ENCODE results near the gene GNG2. TPM values are rescaled to one million over a fixed set of nuclear protein-coding genes. Genes with fewer than 3 reads are reported as not detected.

Gene GNG2
- total RNA-seq, 1 experiment from 2014 or later: 8.6 TPM

DNA sequence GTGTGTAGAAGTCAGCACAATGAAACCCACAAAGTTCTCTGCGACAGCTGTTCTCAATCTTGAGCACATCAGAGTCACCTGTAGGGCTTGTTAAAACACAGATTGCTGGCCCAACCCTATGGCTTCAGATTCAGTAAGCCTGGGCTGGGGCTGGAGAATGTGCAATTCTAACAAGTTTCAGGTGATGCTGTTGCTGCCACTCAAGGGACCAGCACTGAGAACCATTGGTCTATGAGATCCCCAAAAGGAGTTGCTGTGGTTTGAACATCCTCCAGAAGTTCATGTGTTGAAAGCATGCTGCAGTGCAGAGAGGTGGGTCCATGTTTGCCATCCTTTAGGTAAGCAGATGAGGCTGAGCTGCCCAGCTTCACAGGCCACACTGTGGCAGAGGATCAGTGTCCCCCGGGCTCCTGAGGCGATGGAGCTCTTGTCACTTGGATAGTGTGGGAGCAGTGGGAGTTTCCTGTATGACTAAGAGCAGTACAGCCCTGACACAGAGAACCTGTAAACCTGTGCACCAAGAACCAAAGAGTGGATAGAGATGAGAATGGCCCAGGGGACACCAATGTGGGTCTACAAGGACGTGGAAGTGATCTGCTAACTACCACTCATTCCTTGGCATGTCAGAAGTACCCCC, 120.9 kb downstream of the GNG2 start:
- H3K4me3 ChIP-seq (ENCODE audit: low read depth, low read length): no peak overlapping the region
- no peaks in the 10 kb centered on the region for H3K36me3 ChIP-seq (ENCODE audit: control insufficient read depth, insufficient read depth, low read length)
- intact Hi-C loops (cut with micrococcal nuclease; ENCODE audit: unreplicated experiment): loop anchor here (10.0 kb wide), 1 partner anchor 327 kb away; the partner anchor contains the start of gene FRMD6
- H3K9me3 Mint-ChIP-seq (ENCODE audit: unreplicated experiment): peaks cover 7% of the 10 kb centered on the region
- DNase-seq: no peak
- no peaks in the 10 kb centered on the region for H3K27me3 ChIP-seq (replicated peaks; ENCODE audit: control insufficient read depth, insufficient read depth, low read length)
- TF ChIP-seq, protein P1, sequence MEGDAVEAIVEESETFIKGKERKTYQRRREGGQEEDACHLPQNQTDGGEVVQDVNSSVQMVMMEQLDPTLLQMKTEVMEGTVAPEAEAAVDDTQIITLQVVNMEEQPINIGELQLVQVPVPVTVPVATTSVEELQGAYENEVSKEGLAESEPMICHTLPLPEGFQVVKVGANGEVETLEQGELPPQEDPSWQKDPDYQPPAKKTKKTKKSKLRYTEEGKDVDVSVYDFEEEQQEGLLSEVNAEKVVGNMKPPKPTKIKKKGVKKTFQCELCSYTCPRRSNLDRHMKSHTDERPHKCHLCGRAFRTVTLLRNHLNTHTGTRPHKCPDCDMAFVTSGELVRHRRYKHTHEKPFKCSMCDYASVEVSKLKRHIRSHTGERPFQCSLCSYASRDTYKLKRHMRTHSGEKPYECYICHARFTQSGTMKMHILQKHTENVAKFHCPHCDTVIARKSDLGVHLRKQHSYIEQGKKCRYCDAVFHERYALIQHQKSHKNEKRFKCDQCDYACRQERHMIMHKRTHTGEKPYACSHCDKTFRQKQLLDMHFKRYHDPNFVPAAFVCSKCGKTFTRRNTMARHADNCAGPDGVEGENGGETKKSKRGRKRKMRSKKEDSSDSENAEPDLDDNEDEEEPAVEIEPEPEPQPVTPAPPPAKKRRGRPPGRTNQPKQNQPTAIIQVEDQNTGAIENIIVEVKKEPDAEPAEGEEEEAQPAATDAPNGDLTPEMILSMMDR (IDR thresholded peaks at IDR 0.05; ENCODE audit: insufficient read depth in 1 of 2, low read depth in 1 of 2, low read length in 1 of 2, severe bottlenecking in 1 of 2, unreplicated experiment in 1 of 2): no peak
- no peaks in the 10 kb centered on the region for H3K4me1 Mint-ChIP-seq (ENCODE audit: low read depth, unreplicated experiment)
- ChIA-PET POLR2A (no interaction called here), CTCF (interaction anchor here (0.5 kb wide), 1 partner anchor 793 kb away, joined by 4 read pairs; no protein-coding TSS in a partner anchor)
- BruUV-seq (replicated peaks): no TSS peak
- no peak overlapping the region for H3K27ac Mint-ChIP-seq (ENCODE audit: unreplicated experiment)
- H3K4me1 ChIP-seq: peaks cover 9% of the 10 kb centered on the region; the same call in 1 of the 2 replicates
- no peaks in the 10 kb centered on the region for H3K27me3 Mint-ChIP-seq (ENCODE audit: insufficient read depth, unreplicated experiment)
- H3K36me3 Mint-ChIP-seq (ENCODE audit: insufficient read depth, unreplicated experiment): no peaks in the 10 kb centered on the region
- H3K9me3 ChIP-seq: no peaks in the 10 kb centered on the region; the same call in 1 of the 2 replicates
- no peak overlapping the region for H3K4me3 Mint-ChIP-seq (ENCODE audit: unreplicated experiment)

DNA sequence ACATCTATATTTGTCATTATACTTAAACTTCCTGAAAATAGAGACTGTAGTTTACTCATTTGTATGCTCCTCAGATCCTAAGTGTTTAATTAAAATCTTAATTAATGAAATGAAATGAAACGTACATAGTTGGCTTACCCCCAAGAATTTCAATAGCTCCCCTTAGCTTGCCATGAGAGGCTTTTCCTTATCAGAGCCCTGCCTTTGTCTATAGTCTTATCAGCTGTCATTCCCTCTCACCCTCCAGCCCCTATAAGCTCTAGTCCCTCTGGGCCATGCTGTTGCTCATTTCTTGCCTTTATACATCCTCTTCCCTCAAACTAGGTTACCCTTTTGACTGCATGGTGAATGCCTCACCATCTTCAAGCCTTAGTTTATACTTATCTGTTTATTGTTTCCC, 127.8 kb downstream of the GNG2 start:
- H3K9me3 ChIP-seq: no peaks in the 10 kb centered on the region; the same call in 1 of the 2 replicates
- peaks cover 10% of the 10 kb centered on the region for H3K4me1 Mint-ChIP-seq (ENCODE audit: low read depth, unreplicated experiment)
- intact Hi-C loops (cut with micrococcal nuclease; ENCODE audit: unreplicated experiment): loop anchor here (10.0 kb wide), 1 partner anchor 333 kb away; the partner anchor contains the start of gene FRMD6
- H3K9me3 Mint-ChIP-seq (ENCODE audit: unreplicated experiment): peaks cover 7% of the 10 kb centered on the region
- H3K4me1 ChIP-seq: peaks cover 14% of the 10 kb centered on the region; the same call in 1 of the 2 replicates
- H3K4me3 Mint-ChIP-seq (ENCODE audit: unreplicated experiment): peak overlapping the region; percentile 89
- DNase-seq: no peak
- no peaks in the 10 kb centered on the region for H3K27me3 Mint-ChIP-seq (ENCODE audit: insufficient read depth, unreplicated experiment)
- H3K27ac Mint-ChIP-seq (ENCODE audit: unreplicated experiment): peak overlapping the region; percentile 78
- no peak overlapping the region for H3K4me3 ChIP-seq (ENCODE audit: low read depth, low read length)
- no peaks in the 10 kb centered on the region; the same call in 1 of the 2 replicates for H3K36me3 ChIP-seq (ENCODE audit: control insufficient read depth, insufficient read depth, low read length)
- no TSS peak for BruUV-seq (replicated peaks)
- POLR2A ChIA-PET: no interaction called here
- TF ChIP-seq, protein P1 (IDR thresholded peaks at IDR 0.05; ENCODE audit: insufficient read depth in 1 of 2, low read depth in 1 of 2, low read length in 1 of 2, severe bottlenecking in 1 of 2, unreplicated experiment in 1 of 2): no peak
- H3K36me3 Mint-ChIP-seq (ENCODE audit: insufficient read depth, unreplicated experiment): peaks cover 17% of the 10 kb centered on the region
- CTCF ChIA-PET: no interaction called here
- H3K27me3 ChIP-seq (replicated peaks; ENCODE audit: control insufficient read depth, insufficient read depth, low read length): no peaks in the 10 kb centered on the region

DNA sequence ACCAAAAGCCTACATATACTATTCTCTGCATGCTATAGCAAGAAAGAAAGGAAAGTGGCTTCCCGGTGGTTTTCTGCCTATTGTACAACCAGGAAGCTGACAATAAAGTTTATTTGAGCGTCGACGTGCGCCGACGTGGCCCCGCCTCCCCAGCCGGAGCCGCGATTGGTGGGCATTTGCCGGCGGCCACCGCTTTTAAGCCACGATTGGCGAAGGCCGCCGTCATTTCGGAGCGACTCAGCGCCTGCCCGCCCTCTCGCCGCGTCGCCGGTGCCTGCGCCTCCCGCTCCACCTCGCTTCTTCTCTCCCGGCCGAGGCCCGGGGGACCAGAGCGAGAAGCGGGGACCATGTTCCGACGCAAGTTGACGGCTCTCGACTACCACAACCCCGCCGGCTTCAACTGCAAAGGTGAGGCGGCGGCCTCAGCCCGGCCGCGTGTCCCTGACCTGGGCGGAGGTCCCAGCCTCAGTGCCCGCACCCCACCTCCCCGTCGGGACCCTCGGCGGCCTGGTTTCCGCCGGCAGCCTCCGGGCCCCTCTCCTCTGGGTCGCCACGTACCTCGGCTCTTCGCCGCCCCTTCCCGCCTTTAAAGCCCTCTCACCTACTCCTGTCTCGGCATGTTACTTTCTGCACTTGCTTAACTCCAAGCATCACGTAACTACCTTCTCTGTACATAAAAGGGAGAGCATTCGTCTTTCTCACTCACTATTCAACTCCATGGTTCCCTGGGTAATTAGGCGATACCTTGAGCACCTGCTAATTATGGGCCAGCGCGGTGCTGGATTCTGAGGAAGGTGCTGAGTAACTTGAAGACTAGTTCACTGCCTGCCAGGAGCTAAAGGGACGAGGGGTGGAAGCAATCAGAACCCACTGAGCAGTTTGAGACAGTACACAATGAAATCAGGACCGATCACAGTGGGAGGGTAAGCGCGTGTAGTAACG, 129.2 kb downstream of the GNG2 start, which contains the start of gene RTRAF:
Gene RTRAF (plus strand): TSS at position 254 of the 942 bp plus-strand sequence. CDS start 94 bp downstream, at position 348.
- peak; percentile 92 to 95 for DNase-seq
- H3K27me3 ChIP-seq (replicated peaks; ENCODE audit: control insufficient read depth, insufficient read depth, low read length): no peaks in the 10 kb centered on the region
- H3K4me1 ChIP-seq: peaks cover 14% of the 10 kb centered on the region; the same call in 1 of the 2 replicates
- no peaks in the 10 kb centered on the region; the same call in 1 of the 2 replicates for H3K36me3 ChIP-seq (ENCODE audit: control insufficient read depth, insufficient read depth, low read length)
- no peaks in the 10 kb centered on the region for H3K9me3 Mint-ChIP-seq (ENCODE audit: unreplicated experiment)
- ChIA-PET POLR2A (no interaction called here), CTCF (interaction anchor here (1.0 kb wide), 1 partner anchor 11 kb away, joined by 5 read pairs; no protein-coding TSS in a partner anchor)
- BruUV-seq (replicated peaks): no TSS peak
- H3K27ac Mint-ChIP-seq (ENCODE audit: unreplicated experiment): peak within 1 kb of the TSS; percentile 78
- peak within 1 kb of the TSS; percentile 89 for H3K4me3 Mint-ChIP-seq (ENCODE audit: unreplicated experiment)
- no peaks in the 10 kb centered on the region for H3K9me3 ChIP-seq
- H3K4me3 ChIP-seq (ENCODE audit: low read depth, low read length): peak within 1 kb of the TSS; percentile 90
- TF ChIP-seq, protein P1 (IDR thresholded peaks at IDR 0.05; ENCODE audit: insufficient read depth in 1 of 2, low read depth in 1 of 2, low read length in 1 of 2, severe bottlenecking in 1 of 2, unreplicated experiment in 1 of 2): no peak
- intact Hi-C loops (cut with micrococcal nuclease; ENCODE audit: unreplicated experiment): loop anchor here (10.0 kb wide), 1 partner anchor 335 kb away; the partner anchor contains the start of gene FRMD6
- peaks cover 15% of the 10 kb centered on the region for H3K4me1 Mint-ChIP-seq (ENCODE audit: low read depth, unreplicated experiment)
- no peaks in the 10 kb centered on the region for H3K27me3 Mint-ChIP-seq (ENCODE audit: insufficient read depth, unreplicated experiment)
- peaks cover 28% of the 10 kb centered on the region for H3K36me3 Mint-ChIP-seq (ENCODE audit: insufficient read depth, unreplicated experiment)

Data from Caco-2 (cell line).